ENCODE data around the gene OXNAD1.

The OXNAD1 gene

DNA sequence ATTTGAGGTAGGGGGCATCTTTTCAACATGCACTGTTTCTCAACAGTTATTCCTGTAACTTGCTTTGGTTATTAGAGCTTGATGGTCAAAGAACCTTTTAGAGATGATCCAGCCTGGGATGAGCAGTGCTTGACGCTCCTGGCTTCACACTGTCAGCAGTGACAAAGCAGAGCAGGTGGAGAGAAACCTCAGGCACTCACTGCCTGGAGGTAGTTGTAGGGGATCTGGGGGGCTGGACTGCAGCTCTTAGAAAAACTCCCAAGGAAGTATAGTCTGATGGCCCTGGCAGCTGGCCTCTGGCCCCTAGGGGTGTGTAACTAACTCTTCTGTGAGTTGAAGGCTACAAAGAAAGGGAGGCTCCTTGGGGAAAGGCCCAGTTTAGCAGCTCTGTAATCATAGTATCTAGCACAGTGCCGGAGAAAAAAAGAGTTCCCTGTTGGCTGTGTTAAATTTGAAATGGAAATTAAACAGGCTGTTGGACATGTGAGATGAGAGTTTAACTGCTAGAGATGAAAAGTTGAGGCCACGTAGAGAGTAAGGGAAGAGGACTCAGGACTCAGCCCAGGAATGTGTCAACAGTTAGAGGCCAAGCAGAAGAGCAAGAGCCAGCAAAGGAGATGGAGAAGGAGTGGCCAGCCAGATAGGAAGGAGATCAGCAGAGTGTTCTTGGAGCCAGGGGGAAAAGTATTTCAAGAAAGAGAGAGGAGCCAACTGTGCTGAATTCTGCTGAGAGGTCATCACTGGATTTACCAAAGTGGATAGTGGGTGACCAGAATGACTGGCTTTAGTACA lies 14.2 kb downstream of the OXNAD1 start:
- no peak for DNase-seq

DNA sequence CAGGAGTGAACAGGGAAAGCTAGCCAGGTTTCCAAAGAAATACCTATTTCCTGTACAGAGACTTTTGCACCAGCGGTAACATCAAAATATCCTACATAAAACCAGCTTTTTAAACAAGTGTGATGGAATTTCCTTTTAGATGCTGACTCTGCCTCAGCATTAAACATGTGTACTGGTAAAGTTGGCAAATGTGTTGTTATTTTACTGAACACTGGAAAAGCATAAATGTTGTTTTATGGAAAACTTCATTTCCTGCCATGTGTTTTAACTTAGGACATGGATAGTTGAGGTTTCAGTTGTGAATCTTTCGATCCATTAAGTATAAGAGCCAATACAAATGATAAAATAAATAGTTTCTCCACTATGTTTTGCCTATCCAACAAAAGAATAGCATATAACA lies 15.7 kb downstream of the OXNAD1 start:
- DNase-seq: no peak

DNA sequence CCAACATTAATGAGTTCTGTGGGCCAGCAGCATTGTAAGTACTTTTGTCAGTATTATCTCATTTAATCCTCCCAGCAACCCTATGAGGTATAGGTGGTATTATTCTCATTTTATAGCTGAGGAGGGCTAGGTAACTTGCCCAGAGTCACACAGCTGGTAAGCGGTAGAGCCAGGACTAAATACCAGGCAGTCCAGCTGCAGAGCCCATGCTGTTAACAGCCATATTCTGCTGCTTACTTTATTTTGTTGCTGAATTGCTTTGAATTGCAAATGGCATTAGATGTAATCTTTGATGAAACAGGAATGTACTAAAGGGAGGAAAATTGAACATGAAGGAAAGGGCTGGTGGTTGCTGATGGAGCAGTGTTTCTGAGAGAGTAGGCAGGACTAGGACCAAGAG lies 19.6 kb downstream of the OXNAD1 start:
- DNase-seq: no peak

DNA sequence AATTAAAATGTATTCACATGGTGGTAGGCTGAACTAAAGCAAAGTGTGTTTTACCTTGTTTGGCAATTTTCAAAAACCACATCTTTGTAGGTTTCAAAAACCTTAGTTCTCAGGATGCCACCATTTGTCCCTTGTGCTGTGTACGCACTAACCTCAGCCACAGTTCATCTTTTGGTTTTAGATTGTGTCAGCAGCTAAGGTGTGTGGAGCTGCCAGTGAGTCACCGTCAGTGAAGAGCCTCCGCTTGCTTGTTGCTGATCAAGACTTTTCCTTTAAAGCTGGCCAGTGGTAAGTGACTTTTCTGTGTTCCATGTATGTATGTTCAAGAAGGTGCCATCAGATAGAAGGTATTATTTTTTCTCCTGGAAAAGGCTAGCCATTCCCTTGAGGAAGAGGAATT lies 21.1 kb downstream of the OXNAD1 start:
- DNase-seq: no peak

DNA sequence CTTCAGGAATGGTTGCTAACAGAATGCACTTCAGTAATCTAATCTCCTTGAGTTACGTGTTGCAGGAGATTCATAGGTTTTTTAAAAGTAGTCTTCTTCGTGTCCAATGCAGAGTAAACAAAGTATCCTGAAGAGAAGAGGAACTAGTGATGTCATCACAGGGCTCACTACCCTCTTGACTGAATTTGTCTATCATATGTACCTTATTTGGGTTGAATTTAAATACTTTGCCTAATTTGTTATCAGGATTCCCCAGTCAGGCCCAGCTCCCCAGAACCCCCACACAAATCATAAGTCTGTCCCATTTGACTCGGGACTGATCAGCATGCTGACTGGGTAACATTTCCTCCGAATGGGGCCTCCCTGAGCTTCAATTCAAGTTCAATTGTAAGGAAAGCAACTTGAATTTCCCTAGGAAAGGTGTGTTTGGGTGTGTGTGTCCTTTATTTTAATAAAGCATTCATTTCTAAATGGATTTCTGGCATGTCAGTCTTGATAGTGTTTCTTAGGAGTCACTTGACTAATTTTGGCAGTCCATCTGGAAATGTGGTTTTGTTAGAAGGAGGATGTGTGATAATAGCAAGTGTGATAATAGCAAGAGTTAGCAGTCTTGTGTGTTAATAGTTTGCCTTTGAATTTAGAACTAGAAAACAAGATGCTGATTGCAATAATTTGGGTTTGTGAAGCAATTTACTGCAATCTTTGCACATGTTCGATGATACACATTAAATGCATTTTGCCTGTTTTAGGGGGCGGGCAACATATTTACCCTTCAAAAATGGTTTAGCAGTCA lies 21.9 kb downstream of the OXNAD1 start:
- DNase-seq: peak; percentile 28

DNA sequence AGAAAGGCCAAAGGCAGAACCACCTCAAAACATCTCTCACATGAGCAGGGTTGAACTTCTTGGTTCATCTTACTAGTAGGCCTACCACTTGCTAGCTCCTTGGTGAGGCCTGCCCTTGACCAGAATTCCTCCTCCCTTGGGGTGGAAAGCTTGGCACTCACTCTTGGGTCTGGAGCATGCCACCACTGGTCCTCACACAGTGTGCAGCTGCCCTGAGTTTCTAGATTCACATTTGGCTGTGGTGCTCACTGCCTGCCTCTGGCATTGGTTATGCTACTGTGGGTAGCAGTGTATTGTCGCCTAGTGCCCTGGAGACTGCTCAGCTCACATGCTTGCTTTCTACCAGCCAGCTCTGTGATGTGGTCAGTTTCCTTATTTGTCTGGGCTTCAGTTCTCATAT lies 23.7 kb downstream of the OXNAD1 start:
- DNase-seq: no peak

DNA sequence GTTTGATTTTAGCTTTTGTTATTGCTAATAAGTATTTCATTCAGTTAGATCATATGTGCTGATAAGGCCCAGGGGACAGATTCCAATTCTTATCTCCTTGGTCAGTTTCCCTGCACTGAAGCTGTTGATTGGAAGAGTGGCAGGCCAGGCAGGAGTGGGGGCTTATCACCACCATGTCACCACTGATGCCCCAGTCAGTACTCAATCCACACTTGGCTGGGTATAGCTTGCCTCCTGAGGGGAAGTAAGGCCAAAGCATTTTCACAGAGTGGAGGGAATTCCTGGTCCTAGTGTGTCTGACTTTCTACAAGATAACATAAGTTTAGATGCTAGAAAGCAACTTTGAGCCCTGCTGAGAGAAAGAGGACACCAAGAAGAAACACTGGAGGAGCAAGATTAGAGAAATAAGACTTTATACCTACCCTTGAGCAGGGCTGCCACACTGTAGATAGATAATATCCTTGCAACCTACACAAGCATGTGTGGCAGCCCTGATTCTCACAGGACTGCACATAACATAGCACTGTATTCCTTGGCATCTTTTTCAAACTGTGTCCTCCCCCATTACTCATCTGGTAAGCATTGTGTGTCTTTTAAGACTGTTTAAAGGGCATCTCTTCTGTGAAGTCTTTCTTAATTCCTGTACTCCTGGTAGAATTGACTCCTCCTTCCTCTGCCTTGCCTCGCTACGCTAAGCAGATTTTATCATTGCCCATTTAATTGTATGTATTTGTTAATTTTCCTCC lies 24.3 kb downstream of the OXNAD1 start:
- DNase-seq: no peak

DNA sequence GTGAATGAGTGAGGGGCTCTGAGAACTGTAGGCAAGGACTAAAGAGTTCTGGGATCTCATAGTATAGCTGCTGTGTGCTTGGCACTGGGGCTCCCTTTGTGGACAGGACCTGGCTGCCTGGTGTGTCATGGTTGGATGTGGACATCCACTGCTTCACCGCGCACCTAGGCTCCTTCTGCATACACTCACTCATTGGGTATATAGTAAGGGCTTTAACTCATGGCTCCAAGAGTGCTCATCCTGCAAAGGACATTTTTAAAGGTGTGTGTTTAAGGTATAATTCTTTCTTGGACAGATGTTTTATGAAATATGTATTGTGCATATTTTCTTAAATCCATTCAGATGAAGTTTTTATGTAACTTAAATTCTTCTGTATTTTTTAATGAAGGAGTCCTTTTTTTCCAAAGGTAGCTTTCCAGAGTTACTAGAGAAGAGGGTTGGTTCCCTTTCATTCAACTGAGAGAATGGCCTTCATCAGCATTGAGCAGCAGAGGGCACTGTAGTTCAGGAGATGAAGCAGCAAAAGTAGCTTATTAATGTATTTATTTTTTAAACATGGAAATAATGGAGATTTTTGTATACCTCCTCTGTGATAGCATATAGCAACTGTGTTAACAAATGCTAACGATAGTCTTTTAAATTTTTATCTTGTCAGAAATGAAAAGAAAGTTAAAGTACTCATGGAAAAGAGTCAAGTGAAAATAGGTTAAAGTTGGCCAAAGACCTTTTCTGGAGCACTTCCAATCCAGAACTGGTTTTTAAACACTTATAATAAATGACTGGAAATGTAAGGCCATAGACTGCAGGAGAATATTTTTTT lies 25.2 kb downstream of the OXNAD1 start:
- peak; percentile 62 for DNase-seq

DNA sequence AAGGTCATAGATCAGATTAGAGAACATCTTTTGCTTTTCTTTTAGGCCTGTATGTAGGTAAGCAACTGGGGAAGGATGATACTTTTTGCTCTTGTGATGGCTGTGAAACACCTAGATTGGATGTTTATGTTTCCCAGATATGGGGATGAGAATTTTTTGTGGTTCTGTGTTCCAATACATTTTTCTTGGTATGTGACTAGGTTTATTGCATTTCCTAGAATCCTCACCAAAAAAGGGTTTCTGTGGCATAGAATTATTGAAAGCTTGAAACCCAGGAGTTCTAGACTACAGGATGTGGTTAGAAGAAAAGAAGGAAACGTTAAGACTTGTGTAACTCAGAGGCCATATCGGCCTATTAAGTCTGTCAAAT lies 25.8 kb downstream of the OXNAD1 start:
- peak; percentile 33 for DNase-seq

DNA sequence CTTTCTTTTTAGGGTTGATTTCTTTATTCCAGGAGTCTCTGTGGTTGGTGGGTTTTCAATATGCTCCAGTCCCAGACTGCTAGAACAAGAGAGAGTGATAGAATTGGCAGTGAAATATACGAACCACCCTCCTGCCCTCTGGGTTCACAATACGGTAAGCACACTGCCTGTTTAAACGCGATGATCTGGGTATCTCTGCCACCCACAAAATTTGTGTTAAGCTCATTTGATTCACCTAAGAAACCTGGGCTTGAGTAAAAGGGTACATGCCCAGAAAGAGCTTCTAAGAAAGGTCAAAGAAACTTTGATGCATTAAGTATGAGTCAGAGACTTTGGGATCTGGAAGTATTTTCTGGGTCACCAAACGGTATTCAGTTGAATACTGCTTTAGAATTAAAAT lies 29.8 kb downstream of the OXNAD1 start:
- no peak for DNase-seq

DNA sequence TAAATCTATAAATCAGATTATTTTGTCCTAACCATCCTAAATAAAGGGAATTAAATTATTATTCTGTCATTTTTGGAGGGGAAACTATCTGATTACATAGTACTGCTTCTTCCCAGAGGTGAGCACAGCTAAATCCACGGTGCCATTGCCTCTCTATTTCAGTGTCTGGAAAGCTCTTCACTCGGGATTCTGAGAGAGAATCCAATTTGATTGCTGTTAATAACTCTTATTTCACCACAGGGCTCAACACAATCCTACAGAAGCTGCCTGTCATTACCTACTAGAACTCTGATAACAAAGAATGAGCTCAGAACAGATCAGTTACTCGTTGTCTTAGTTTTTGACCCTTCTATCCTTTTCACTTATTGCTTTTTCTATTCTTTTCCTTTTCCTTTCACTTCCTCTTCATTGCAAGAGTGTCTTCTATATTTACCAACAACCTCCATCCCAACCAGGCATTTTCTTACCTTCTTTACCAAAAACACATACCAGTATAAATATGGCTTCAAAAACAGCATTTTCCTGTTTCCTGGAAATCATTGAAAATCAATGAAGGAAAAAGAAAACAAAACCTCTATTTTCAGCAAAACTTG lies 30.4 kb downstream of the OXNAD1 start:
- peak; percentile 30 for DNase-seq

DNA sequence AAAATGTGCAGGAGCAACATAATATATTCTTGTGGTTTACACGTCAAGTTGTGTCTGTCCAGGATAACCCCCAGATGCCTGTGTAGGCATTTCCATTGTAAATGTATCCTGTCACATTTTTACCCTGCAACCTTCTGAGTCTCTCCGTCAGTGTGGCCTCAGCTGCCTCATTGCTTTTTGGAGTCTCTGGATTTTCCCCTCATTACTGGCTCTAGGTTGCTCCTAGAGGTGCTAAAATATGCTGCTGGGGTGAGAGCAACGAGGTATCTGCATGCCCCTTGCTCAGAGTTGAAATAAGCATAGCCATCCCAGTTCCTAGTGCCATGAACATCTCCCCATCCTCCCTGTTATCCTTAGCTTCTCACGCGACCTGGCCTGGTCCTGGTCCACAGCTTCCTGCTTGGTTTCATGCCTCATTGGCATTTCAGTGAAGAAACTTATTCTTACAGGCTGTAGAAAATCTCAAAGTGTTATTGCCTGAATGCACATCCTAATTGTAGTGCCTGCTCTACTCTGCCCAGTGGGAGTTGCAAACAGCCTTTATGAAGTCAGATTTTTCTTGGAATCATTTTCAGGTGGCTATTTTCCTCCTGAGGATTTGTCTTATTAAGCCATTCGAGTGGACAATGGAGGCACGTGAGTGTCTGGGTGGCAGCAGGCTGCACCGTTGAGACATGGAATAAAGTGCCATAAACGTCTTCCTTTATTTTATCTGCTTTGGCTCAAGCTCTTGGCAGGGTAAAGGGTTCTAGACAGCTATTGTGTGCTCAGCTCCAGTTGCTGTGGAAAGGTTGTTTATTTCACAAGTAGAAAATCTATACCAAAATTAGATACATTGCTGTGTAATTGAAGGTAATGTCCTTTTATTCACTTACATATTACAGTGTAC lies 33.2 kb downstream of the OXNAD1 start:
- no peak for DNase-seq

DNA sequence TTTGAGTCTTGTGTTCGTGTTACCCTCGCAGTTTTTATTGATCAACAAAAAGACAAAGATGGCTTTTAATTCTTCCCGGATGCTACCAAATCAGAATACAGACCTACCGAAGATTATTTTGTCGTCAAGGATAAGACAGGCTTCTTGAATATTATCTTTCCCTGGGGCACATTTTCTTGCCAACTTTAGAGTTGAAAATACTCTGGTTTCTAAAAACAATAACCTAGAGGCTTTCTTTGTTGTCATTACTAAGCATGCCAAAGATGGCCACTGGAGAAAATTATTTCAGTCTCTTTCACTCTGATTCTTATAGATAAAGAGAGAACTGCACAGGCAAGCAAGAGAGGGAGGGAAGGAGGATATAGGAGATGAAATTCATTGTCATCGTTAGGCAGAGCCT lies 33.9 kb downstream of the OXNAD1 start:
- DNase-seq: no peak

DNA sequence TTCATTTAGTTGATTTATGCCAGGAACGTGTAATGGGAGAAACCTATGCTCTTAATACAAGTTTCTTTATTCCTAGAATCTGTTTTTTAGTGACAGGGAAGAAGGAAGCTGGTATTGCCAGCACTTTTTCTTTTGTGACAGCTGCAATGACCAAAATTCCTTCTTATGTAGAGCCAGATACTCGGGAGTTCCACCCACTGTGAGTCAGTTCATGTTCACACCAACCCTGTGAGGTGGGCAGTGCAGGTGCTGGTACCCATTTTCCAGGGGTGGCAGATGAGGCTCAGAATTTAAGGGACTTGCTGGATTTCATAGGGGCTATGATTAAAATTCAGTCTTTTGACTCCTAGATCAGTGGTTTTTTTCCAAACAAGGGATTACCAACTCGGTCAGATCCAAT lies 34.7 kb downstream of the OXNAD1 start:
- DNase-seq: no peak

DNA sequence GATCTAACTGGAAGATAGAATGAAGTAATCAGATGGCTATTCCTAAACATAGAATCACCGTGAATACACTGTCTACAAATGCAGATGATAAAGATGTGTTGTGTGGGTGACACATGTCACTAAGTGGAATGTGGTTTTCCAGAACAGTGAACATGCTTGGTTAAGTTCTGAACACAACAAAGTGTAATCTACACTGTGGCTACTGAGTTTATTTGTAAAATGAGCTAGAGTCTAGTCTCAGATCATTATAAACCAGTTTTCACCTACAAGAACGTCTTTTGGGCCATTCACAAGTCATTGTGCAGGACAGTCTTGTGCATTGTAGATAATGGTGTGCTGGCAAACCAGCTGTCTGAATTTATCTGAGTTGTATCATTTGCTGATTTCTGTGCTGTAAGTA lies 35.3 kb downstream of the OXNAD1 start:
- no peak for DNase-seq

DNA sequence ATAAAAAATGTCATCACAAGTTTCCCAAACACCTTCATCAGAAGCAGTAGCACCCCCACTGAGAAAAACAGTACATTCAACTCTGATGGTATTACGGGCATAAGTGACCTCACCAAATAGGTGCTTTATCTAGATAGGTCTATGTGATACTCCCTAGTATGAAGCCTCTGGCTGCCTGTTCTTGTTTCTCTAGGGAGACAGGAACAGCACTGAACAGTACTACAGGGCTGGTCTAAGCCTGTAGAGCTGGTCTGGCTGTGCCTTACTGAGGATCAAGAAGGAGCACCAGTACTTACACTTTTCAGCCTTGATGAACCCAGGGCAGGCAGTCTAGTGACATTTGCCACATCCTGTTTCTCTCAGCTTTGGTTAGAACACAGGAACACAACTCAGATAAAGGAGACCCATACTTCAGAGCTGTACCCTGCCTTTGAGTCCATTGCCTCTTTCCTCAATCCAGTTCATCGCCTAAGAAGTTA lies 35.9 kb downstream of the OXNAD1 start:
- no peak for DNase-seq

DNA sequence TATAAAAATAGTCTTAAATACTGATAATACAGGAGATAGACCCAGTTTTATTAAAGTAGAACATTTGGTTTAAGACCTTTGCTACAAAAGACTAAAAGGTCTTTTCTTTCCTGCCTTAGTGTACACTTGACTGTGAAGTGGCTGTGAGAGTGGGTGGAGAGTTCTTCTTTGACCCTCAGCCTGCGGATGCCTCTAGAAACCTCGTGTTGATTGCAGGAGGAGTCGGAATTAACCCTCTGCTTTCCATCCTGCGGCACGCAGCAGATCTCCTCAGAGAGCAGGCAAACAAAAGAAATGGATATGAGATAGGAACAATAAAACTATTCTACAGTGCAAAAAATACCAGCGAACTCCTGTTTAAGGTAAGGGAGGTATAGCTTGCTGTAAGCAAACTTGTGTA lies 36.5 kb downstream of the OXNAD1 start:
- no peak for DNase-seq

DNA sequence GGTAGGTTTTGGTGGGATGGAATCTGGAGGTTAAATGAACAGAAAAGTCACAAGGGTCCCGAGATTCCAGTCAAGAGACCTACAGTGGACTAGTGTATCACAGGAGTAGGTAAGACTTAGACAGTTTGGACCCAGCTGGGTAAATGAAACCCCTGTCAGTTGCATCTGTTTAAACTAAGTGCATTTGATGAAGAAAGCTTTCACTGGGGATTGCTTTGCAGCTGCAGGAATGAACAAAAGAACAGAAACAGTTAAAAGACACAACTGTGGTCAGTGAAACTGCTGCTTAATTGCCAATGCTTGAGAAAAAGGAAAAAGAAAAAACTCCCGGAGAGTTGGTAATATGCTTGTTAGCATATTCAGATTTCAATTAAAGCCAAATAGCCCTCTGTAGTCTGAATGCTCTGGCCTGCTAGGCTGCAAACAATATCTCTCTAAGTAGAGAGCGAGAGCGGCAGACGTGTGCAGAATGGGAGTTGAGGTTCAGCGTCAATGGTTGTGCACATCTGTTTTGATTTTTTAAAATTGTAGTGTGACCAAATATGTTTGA lies 37.1 kb downstream of the OXNAD1 start:
- no peak for DNase-seq

DNA sequence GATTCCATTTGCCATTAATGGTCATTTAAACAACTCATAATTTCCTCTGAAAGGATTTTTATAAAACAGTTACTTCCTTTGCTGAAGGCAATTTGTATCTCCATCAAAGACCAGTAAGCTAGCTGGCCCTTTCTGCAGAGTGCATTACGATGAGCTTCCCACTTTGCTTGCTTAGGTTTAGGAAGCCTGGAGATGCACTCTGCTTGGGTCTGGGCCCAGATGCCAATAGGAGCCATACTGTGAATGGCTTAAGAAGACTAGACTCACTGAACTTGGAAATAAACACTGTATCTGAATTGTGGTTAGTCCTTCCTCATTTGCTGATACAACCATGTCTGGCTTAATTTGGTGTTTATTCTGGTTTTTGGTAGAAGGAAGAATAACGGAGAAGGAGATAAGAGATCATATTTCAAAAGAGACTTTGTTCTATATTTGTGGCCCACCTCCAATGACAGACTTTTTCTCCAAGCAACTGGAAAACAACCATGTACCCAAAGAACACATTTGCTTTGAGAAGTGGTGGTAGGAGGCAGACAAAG lies 38.1 kb downstream of the OXNAD1 start:
- DNase-seq: no peak

All from inflammatory macrophage treated with lipopolysaccharide for 4 hours (primary cell).